Testis (tissue), 2 donors: ENCODE measurements around the gene TRUB2.

Experiments
- CTCF ChIP-seq, 3 experiments: fragments of 450-650 bp in 2 of 3; fragments of 200-600 bp in 1 of 3; sonication (generic) in 1 of 3; IDR thresholded peaks; one replicate each; pipeline ENCODE4 v1.5.1; 2016 to 2019; ENCODE audit warnings: antibody characterized with exemption in 3 of 3, mild to moderate bottlenecking in 2 of 3, moderate library complexity in 1 of 3
- POLR2A ChIP-seq: fragments of 450-650 bp; IDR thresholded peaks from one replicate; pipeline ENCODE4 v1.6.1; 2017; ENCODE audit warnings: antibody characterized with exemption, mild to moderate bottlenecking, moderate library complexity

- TF ChIP-seq CTCF (IDR thresholded peaks at IDR 0.05), result no peak
- TF ChIP-seq POLR2A, result no peak
Measured at GRCh38 chr9:128288273-128289004, 33.8 kb downstream of the TRUB2 start.
